Measurements from ENCODE around the gene STK4.

DNA sequence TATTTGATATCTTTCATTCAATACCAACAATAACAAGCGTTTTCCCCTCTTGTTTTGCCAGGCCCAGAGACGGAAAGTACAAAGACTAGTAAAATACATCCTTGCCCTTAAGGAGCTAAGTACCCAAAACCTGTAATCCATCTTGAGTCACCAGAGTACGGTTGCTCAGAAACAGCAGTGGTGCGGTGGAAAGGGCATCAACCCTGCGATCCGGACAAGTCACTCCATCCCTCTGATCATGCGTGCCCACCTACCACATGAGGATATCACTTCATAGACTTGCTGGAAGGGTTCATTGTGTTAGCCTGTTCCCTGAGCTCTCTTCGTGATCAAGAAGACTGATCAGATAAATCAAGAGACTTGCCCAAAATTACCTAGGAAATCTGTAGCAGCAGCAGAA lies 8.0 kb upstream of the STK4 start:
- no peak for TF ChIP-seq POLR2A (IDR thresholded peaks at IDR 0.05)
- TF ChIP-seq, protein P1, sequence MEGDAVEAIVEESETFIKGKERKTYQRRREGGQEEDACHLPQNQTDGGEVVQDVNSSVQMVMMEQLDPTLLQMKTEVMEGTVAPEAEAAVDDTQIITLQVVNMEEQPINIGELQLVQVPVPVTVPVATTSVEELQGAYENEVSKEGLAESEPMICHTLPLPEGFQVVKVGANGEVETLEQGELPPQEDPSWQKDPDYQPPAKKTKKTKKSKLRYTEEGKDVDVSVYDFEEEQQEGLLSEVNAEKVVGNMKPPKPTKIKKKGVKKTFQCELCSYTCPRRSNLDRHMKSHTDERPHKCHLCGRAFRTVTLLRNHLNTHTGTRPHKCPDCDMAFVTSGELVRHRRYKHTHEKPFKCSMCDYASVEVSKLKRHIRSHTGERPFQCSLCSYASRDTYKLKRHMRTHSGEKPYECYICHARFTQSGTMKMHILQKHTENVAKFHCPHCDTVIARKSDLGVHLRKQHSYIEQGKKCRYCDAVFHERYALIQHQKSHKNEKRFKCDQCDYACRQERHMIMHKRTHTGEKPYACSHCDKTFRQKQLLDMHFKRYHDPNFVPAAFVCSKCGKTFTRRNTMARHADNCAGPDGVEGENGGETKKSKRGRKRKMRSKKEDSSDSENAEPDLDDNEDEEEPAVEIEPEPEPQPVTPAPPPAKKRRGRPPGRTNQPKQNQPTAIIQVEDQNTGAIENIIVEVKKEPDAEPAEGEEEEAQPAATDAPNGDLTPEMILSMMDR (IDR thresholded peaks at IDR 0.05), result no peak

Data from Peyer's patch (tissue), 4 donors.